HEK293T (cell line): ENCODE data around the gene TNS3.

Experiments used
- CTCF ChIA-PET: fragments of 350-600 bp; formaldehyde crosslinking; extraction: SDS; loops from one replicate; lab custom pipeline; 2021; ENCODE audit warnings: antibody characterized with exemption, inconsistent platforms; lab: Yijun Ruan, JAX
- POLR2A ChIA-PET: fragments of 350-600 bp; formaldehyde crosslinking; extraction: SDS; loops from one replicate; lab custom pipeline; 2020; ENCODE audit warnings: antibody characterized with exemption, inconsistent platforms; lab: Yijun Ruan, JAX
- DNase-seq: peaks from one replicate; pipeline ENCODE4 v3.0.0; 2012; ENCODE audit warnings: mixed read lengths; ENCODE audit errors: extremely low spot score
- ARNT ChIP-seq: fragments of 450-650 bp; IDR thresholded peaks from 2 replicates; pipeline ENCODE4 v1.6.1; 2017; ENCODE audit warnings: mild to moderate bottlenecking
- BHLHE40 ChIP-seq: fragments of 450-650 bp; IDR thresholded peaks from 2 replicates; pipeline ENCODE4 v1.6.1; 2016; ENCODE audit warnings: mild to moderate bottlenecking, moderate library complexity, borderline replicate concordance
- CTBP1 ChIP-seq: fragments of 450-650 bp; IDR thresholded peaks from 2 replicates; pipeline ENCODE4 v1.6.1; 2016; ENCODE audit warnings: borderline replicate concordance
- ELF4 ChIP-seq: fragments of 450-650 bp; IDR thresholded peaks from 2 replicates; pipeline ENCODE4 v1.6.1; 2017; ENCODE audit warnings: antibody characterized with exemption
- FOXA1 ChIP-seq: fragments of 450-650 bp; IDR thresholded peaks from 2 replicates; pipeline ENCODE4 v1.6.1; 2016; ENCODE audit warnings: mild to moderate bottlenecking
- FOXK2 ChIP-seq: fragments of 450-650 bp; IDR thresholded peaks from 2 replicates; pipeline ENCODE4 v1.6.1; 2016; ENCODE audit warnings: mild to moderate bottlenecking
- FOXM1 ChIP-seq: fragments of 450-650 bp; IDR thresholded peaks from 2 replicates; pipeline ENCODE4 v1.6.1; 2017; ENCODE audit warnings: mild to moderate bottlenecking, borderline replicate concordance
- HDGF ChIP-seq: fragments of 450-650 bp; IDR thresholded peaks from 2 replicates; pipeline ENCODE4 v1.6.1; 2017; ENCODE audit warnings: antibody characterized with exemption, borderline replicate concordance
- L3MBTL2 ChIP-seq: fragments of 450-650 bp; conservative IDR thresholded peaks from 2 replicates; pipeline ENCODE4 v1.6.1; 2016; ENCODE audit warnings: mild to moderate bottlenecking
- LEF1 ChIP-seq: fragments of 450-650 bp; IDR thresholded peaks from 2 replicates; pipeline ENCODE4 v1.6.1; 2017; ENCODE audit warnings: mild to moderate bottlenecking, borderline replicate concordance
- NFRKB ChIP-seq: fragments of 450-650 bp; IDR thresholded peaks from 2 replicates; pipeline ENCODE4 v1.6.1; 2016; ENCODE audit warnings: mild to moderate bottlenecking, moderate library complexity
- PKNOX1 ChIP-seq: fragments of 450-650 bp; IDR thresholded peaks from 2 replicates; pipeline ENCODE4 v1.6.1; 2016
- SP1 ChIP-seq: fragments of 450-650 bp; IDR thresholded peaks from 2 replicates; pipeline ENCODE4 v1.6.1; 2017
- SUZ12 ChIP-seq: fragments of 450-650 bp; IDR thresholded peaks from 2 replicates; pipeline ENCODE4 v1.6.1; 2016; ENCODE audit warnings: mild to moderate bottlenecking
- TARDBP ChIP-seq: fragments of 450-650 bp; IDR thresholded peaks from 2 replicates; pipeline ENCODE4 v1.6.1; 2016
- ZNF384 ChIP-seq: fragments of 450-650 bp; IDR thresholded peaks from 2 replicates; pipeline ENCODE4 v1.6.1; 2016

Gene TNS3

GRCh38 chr7:47405921-47406800, 175.8 kb downstream of the TNS3 start:
- no peak for TF ChIP-seq FOXK2
- POLR2A ChIA-PET, result no interaction called here
- DNase-seq, result no peak
- CTCF ChIA-PET, result no interaction called here

GRCh38 chr7:47405286-47405904, 176.5 kb downstream of the TNS3 start:
- TF ChIP-seq SUZ12 (no peak), FOXA1 (no peak), PKNOX1 (no peak), ZNF384 (no peak), FOXK2 (no peak), ARNT (no peak), ELF4 (no peak), TARDBP (no peak), SP1 (no peak)
- DNase-seq, result no peak
- POLR2A ChIA-PET, result no interaction called here
- CTCF ChIA-PET, result no interaction called here

- CTCF ChIA-PET, result no interaction called here
- no peak for DNase-seq
- POLR2A ChIA-PET, result no interaction called here
- TF ChIP-seq ZNF384 (no peak), TARDBP (no peak), ELF4 (no peak), ARNT (no peak), NFRKB (no peak), L3MBTL2 (no peak), PKNOX1 (no peak), LEF1 (no peak), FOXK2 (no peak), SP1 (no peak), BHLHE40 (no peak), SUZ12 (no peak), FOXM1 (no peak), CTBP1 (no peak), FOXA1 (no peak), HDGF (no peak)
These were observed 177.9 kb downstream of the TNS3 start for GRCh38 chr7:47404010-47404409.

GRCh38 chr7:47402941-47403866, 178.7 kb downstream of the TNS3 start:
- CTCF ChIA-PET, result interaction anchor here (1.0 kb wide), 1 partner anchor 137 kb away, joined by 4 read pairs; no protein-coding TSS in a partner anchor
- DNase-seq, result no peak
- TF ChIP-seq FOXK2 (no peak), SUZ12 (no peak), HDGF (no peak), SP1 (no peak), FOXA1 (no peak), BHLHE40 (no peak), CTBP1 (no peak), ELF4 (no peak), ARNT (no peak), L3MBTL2 (no peak), FOXM1 (no peak), ZNF384 (no peak), PKNOX1 (no peak), NFRKB (no peak), TARDBP (no peak), LEF1 (no peak)
- POLR2A ChIA-PET, result no interaction called here

GRCh38 chr7:47401611-47402570, 180.0 kb downstream of the TNS3 start:
- CTCF ChIA-PET, result interaction anchor here (1.0 kb wide), 1 partner anchor 136 kb away, joined by 4 read pairs; no protein-coding TSS in a partner anchor
- TF ChIP-seq FOXK2 (no peak), ARNT (no peak), LEF1 (no peak), ZNF384 (no peak), L3MBTL2 (no peak), NFRKB (no peak), SUZ12 (no peak)
- no peak for DNase-seq
- POLR2A ChIA-PET, result no interaction called here
